ENCODE measurements around the gene ASCC2.

GRCh38 chr22:29753808-29754657 is 84.0 kb downstream of the ASCC2 start:
- TF ChIP-seq EP300 (IDR thresholded peaks at IDR 0.05) = no peak
- no peak for TF ChIP-seq POLR2AphosphoS5 (IDR thresholded peaks at IDR 0.05)
- no peak for TF ChIP-seq POLR2A (IDR thresholded peaks at IDR 0.05; ENCODE audit: low read depth)
- TF ChIP-seq CTCF (IDR thresholded peaks at IDR 0.05) = no peak

All from esophagus muscularis mucosa (tissue), 4 donors.